IMR-90 (cell line): Measurements from ENCODE around the gene ADCY5. TPM values are rescaled to one million over a fixed set of nuclear protein-coding genes. Genes with fewer than 3 reads are reported as not detected.

Source experiments
- ATAC-seq: fragments of 200-7000 bp; cut with Tn5 transposase; 2 replicates; pipeline ENCODE4 v1.9.1; 2020; ENCODE audit warnings: low read depth, mild to moderate bottlenecking, moderate library complexity
- BruUV-seq: library from RNA; stranded (reverse); fragments of 400-500 nt; replicated peaks from 2 replicates; lab custom pipeline; 2021; lab: Mats Ljungman, UMichigan
- CTCF ChIA-PET: fragments of 300-600 bp; formaldehyde crosslinking; extraction: SDS; loops from one replicate; lab custom pipeline; 2021; ENCODE audit warnings: antibody characterized with exemption; lab: Yijun Ruan, JAX
- POLR2A ChIA-PET: fragments of 300-600 bp; sonication (Branson Sonifier 250); formaldehyde crosslinking; loops from one replicate; lab custom pipeline; 2022; ENCODE audit warnings: antibody characterized with exemption; ENCODE audit not compliant: unreplicated experiment; lab: Charles Lee
- DNase-seq: peaks from one replicate; pipeline ENCODE4 v3.0.0; 2013
- H2AFZ ChIP-seq: replicated peaks from 2 replicates; pipeline ENCODE3; 2013; ENCODE audit warnings: low read length, mild to moderate bottlenecking; ENCODE audit not compliant: poor library complexity
- H2AK5ac ChIP-seq: 2 replicates; pipeline ENCODE4 v1.6.1; 2013; ENCODE audit warnings: low read depth, low read length, inconsistent platforms
- H2AK9ac ChIP-seq: replicated peaks from 2 replicates; pipeline ENCODE3; 2013; ENCODE audit warnings: mild to moderate bottlenecking, low read depth, low read length, moderate library complexity; ENCODE audit not compliant: poor library complexity
- H2BK120ac ChIP-seq: 2 replicates; pipeline ENCODE4 v1.6.1; 2013; ENCODE audit warnings: low read depth, low read length, inconsistent platforms
- H2BK15ac ChIP-seq: 3 replicates; pipeline ENCODE4 v1.6.1; 2013; ENCODE audit warnings: low read depth, low read length, inconsistent platforms
- H2BK20ac ChIP-seq: 2 replicates; pipeline ENCODE4 v1.6.1; 2013; ENCODE audit warnings: low read depth, mild to moderate bottlenecking, inconsistent platforms, low read length, moderate library complexity
- H2BK5ac ChIP-seq: 2 replicates; pipeline ENCODE4 v1.6.1; 2013; ENCODE audit warnings: mild to moderate bottlenecking, low read depth, low read length, inconsistent platforms; ENCODE audit not compliant: poor library complexity, severe bottlenecking
- H3K14ac ChIP-seq: replicated peaks from 2 replicates; pipeline ENCODE4 v1.6.1; 2013; ENCODE audit warnings: low read depth, low read length, inconsistent platforms
- H3K18ac ChIP-seq: 2 replicates; pipeline ENCODE4 v1.6.1; 2013; ENCODE audit warnings: low read depth, low read length, control low read depth
- H3K23ac ChIP-seq: 2 replicates; pipeline ENCODE4 v1.6.1; 2013; ENCODE audit warnings: low read depth, low read length, inconsistent platforms
- H3K27ac ChIP-seq: 2 replicates; pipeline ENCODE4 v1.5.1; 2013; ENCODE audit warnings: mild to moderate bottlenecking, control low read depth, low read length; ENCODE audit not compliant: insufficient read depth
- H3K27me3 ChIP-seq: 2 replicates; pipeline ENCODE4 v1.6.1; 2013; ENCODE audit warnings: low read length; ENCODE audit not compliant: control insufficient read depth, insufficient read depth
- H3K36me3 ChIP-seq: 2 replicates; pipeline ENCODE4 v1.6.1; 2013; ENCODE audit warnings: low read length, mixed read lengths; ENCODE audit not compliant: control insufficient read depth, insufficient read depth
- H3K4ac ChIP-seq: 2 replicates; pipeline ENCODE4 v1.6.1; 2013; ENCODE audit warnings: low read depth, low read length, inconsistent platforms
- H3K4me1 ChIP-seq: 2 replicates; pipeline ENCODE4 v1.6.1; 2013; ENCODE audit warnings: low read length, mixed read lengths; ENCODE audit not compliant: control insufficient read depth, insufficient read depth
- H3K4me2 ChIP-seq: 2 replicates; pipeline ENCODE4 v1.6.1; 2013; ENCODE audit warnings: low read depth, mild to moderate bottlenecking, control low read depth, low read length, moderate library complexity
- H3K4me3 ChIP-seq: 2 replicates; pipeline ENCODE4 v1.5.1; 2013; ENCODE audit warnings: low read depth, mild to moderate bottlenecking, control low read depth, low read length, moderate library complexity; ENCODE audit not compliant: insufficient read depth
- H3K56ac ChIP-seq: 2 replicates; pipeline ENCODE4 v1.6.1; 2013; ENCODE audit warnings: low read length, inconsistent platforms; ENCODE audit not compliant: insufficient read depth; ENCODE audit errors: extremely low read depth
- H3K79me1 ChIP-seq, 2 experiments: 2 replicates each; pipeline ENCODE4 v1.6.1; 2013; ENCODE audit warnings: low read length in 2 of 2, inconsistent platforms in 1 of 2, low read depth in 1 of 2
- H3K9ac ChIP-seq: 2 replicates; pipeline ENCODE4 v1.6.1; 2013; ENCODE audit warnings: low read depth, low read length, control low read depth
- H3K9me1 ChIP-seq: 2 replicates; pipeline ENCODE4 v1.6.1; 2013; ENCODE audit warnings: low read length, inconsistent platforms; ENCODE audit not compliant: insufficient read depth
- H3K9me3 ChIP-seq: 2 replicates; pipeline ENCODE4 v1.6.1; 2013; ENCODE audit warnings: low read length; ENCODE audit not compliant: control insufficient read depth, insufficient read depth
- H4K20me1 ChIP-seq: 2 replicates; pipeline ENCODE4 v1.6.1; 2013; ENCODE audit warnings: low read length, inconsistent platforms; ENCODE audit not compliant: insufficient read depth
- H4K5ac ChIP-seq: 2 replicates; pipeline ENCODE4 v1.6.1; 2013; ENCODE audit warnings: mild to moderate bottlenecking, low read depth, low read length, control low read depth
- H4K8ac ChIP-seq, 2 experiments: 2 replicates each; pipeline ENCODE4 v1.6.1; 2013; ENCODE audit warnings: low read depth in 2 of 2, low read length in 2 of 2, control low read depth in 1 of 2, inconsistent platforms in 1 of 2
- H4K91ac ChIP-seq: 2 replicates; pipeline ENCODE4 v1.6.1; 2013; ENCODE audit warnings: low read depth, low read length, inconsistent platforms; ENCODE audit not compliant: insufficient read depth
- BHLHE40 ChIP-seq: fragments of 150-350 bp; IDR thresholded peaks from 2 replicates; pipeline ENCODE4 v1.6.1; 2016; ENCODE audit warnings: mild to moderate bottlenecking, low read depth, low read length
- ELK1 ChIP-seq: fragments of 150-350 bp; IDR thresholded peaks from 2 replicates; pipeline ENCODE4 v1.6.1; 2016; ENCODE audit warnings: low read depth, mild to moderate bottlenecking, low read length, moderate library complexity, borderline replicate concordance
- MAFK ChIP-seq: IDR thresholded peaks from 2 replicates; pipeline ENCODE4 v1.6.1; 2012; ENCODE audit warnings: low read depth, low read length, improper control_type of control experiment
- MAZ ChIP-seq: IDR thresholded peaks from 2 replicates; pipeline ENCODE4 v1.6.1; 2012; ENCODE audit warnings: low read depth, mild to moderate bottlenecking, low read length, improper control_type of control experiment, moderate library complexity, borderline replicate concordance
- NFE2L2 ChIP-seq: fragments of 150-350 bp; IDR thresholded peaks from 2 replicates; pipeline ENCODE4 v1.6.1; 2016; ENCODE audit warnings: low read depth, mild to moderate bottlenecking, low read length
- POLR2A ChIP-seq: IDR thresholded peaks from 2 replicates; pipeline ENCODE4 v1.6.1; 2012; ENCODE audit warnings: mild to moderate bottlenecking, low read depth, low read length
- RAD21 ChIP-seq: IDR thresholded peaks from 2 replicates; pipeline ENCODE4 v1.6.1; 2012; ENCODE audit warnings: low read length, improper control_type of control experiment
- RCOR1 ChIP-seq: IDR thresholded peaks from 2 replicates; pipeline ENCODE4 v1.6.1; 2012; ENCODE audit warnings: mild to moderate bottlenecking, low read length, improper control_type of control experiment; ENCODE audit not compliant: insufficient replicate concordance
- RFX5 ChIP-seq: IDR thresholded peaks from 2 replicates; pipeline ENCODE4 v1.8.0; 2012; ENCODE audit warnings: low read depth, mild to moderate bottlenecking, low read length, moderate library complexity
- WGBS, 2 experiments: methylation state at CpG; one replicate each; pipeline versions ENCODE4 v1.1.5 to v1.1.7; 2013; ENCODE audit warnings: missing lambda C conversion rate in 2 of 2; ENCODE audit not compliant: insufficient read length in 1 of 2; ENCODE audit errors: extremely low coverage in 2 of 2; 5-methylcytosine and 5-hydroxymethylcytosine counted together
- dilution Hi-C: fragments of 300-500 bp; cut with HindIII; formaldehyde crosslinking; loops from one replicate; pipeline ENCODE4 v1.14.3; 2018; ENCODE audit warnings: low sequenced_read_pairs; ENCODE audit not compliant: unreplicated experiment
- in situ Hi-C: fragments of 300-500 bp; cut with MboI; formaldehyde crosslinking; loops from 3 replicates; pipeline ENCODE4 v1.14.3; 2019; ENCODE audit warnings: low sequenced_read_pairs, inconsistent platforms, mixed read lengths
- intact Hi-C: fragments of 100-400 bp; cut with micrococcal nuclease; formaldehyde crosslinking; loops from 2 replicates; pipeline ENCODE4 v1.10.0; 2022
- polyA plus RNA-seq, 3 experiments: library from polyadenylated mRNA; depleted of rRNA; stranded (reverse); fragments of >200 nt; gene quantifications; 2 replicates each; pipeline ENCODE4 v1.2.3, GENCODE V29; 2012; ENCODE audit warnings: low replicate concordance in 1 of 3
- total RNA-seq: library from RNA; depleted of rRNA; stranded (reverse); fragments of >200 nt; gene quantifications from 2 replicates; pipeline ENCODE4 v1.2.3, GENCODE V29; 2012
- TF ChIP-seq, protein P1 (sequence below): fragments of 150-350 bp; IDR thresholded peaks from 2 replicates; pipeline ENCODE4 v1.6.1; 2017; ENCODE audit warnings: mild to moderate bottlenecking, antibody characterized with exemption, low read length, low read depth

Gene ADCY5
- total and polyA plus RNA-seq, 2 of the 4 experiments (the other 2 are of a cell fraction): 0.14 to 0.18 TPM

- dilution Hi-C loops (no loop called here), in situ Hi-C loops (no loop called here), intact Hi-C loops (no loop called here)
- TF ChIP-seq POLR2A (no peak), RFX5 (no peak), ELK1 (no peak), NFE2L2 (no peak), RCOR1 (no peak), BHLHE40 (no peak), MAFK (no peak), MAZ (no peak), RAD21 (no peak)
- TF ChIP-seq, protein P1, sequence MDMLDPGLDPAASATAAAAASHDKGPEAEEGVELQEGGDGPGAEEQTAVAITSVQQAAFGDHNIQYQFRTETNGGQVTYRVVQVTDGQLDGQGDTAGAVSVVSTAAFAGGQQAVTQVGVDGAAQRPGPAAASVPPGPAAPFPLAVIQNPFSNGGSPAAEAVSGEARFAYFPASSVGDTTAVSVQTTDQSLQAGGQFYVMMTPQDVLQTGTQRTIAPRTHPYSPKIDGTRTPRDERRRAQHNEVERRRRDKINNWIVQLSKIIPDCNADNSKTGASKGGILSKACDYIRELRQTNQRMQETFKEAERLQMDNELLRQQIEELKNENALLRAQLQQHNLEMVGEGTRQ: no peak
- no peak overlapping the region for H3K18ac ChIP-seq
- no peak overlapping the region for H3K14ac ChIP-seq
- H3K9me1 ChIP-seq: no peaks in the 10 kb centered on the region
- ChIA-PET POLR2A (no interaction called here), CTCF (no interaction called here)
- no peak overlapping the region for H2AFZ ChIP-seq
- no peak overlapping the region for H2AK9ac ChIP-seq
- no peaks in the 10 kb centered on the region for H3K4me1 ChIP-seq
- H4K8ac ChIP-seq: no peak overlapping the region
- H3K4me2 ChIP-seq: no peak overlapping the region
- no peaks in the 10 kb centered on the region for H3K9me3 ChIP-seq
- H2AK5ac ChIP-seq: no peak overlapping the region
- H3K27ac ChIP-seq: no peak overlapping the region
- H4K5ac ChIP-seq: no peak overlapping the region
- BruUV-seq: no TSS peak
- no peaks in the 10 kb centered on the region for H3K36me3 ChIP-seq
- H3K79me1 ChIP-seq: no peaks in the 10 kb centered on the region
- H2BK5ac ChIP-seq: no peak overlapping the region
- H3K9ac ChIP-seq: no peak overlapping the region
- H2BK20ac ChIP-seq: no peak overlapping the region
- DNase-seq (no peak), ATAC-seq (no peak)
- no peak overlapping the region for H2BK120ac ChIP-seq
- H3K27me3 ChIP-seq: peaks cover 72% of the 10 kb centered on the region
- WGBS, 2 experiments: no CpG with 5 or more reads among the region's 5 CpGs
- no peak overlapping the region for H3K4ac ChIP-seq
- no peak overlapping the region for H4K91ac ChIP-seq
- no peak overlapping the region for H3K4me3 ChIP-seq
- H2BK15ac ChIP-seq: no peak overlapping the region
- H3K23ac ChIP-seq: no peak overlapping the region
- H4K20me1 ChIP-seq: no peaks in the 10 kb centered on the region; the same call in 1 of the 2 replicates
- no peak overlapping the region for H3K56ac ChIP-seq
Observed at GRCh38 chr3:123422457-123422856, 26.4 kb downstream of the ADCY5 start.
